Activated CD4-positive, alpha-beta T cell treated with anti-CD3 and anti-CD28 coated beads, Interleukin-2, amount 50 U/mL, for 1 hour (primary cell): ENCODE measurements around the gene ACTG1.

ENCODE experiments used
- DNase-seq: peaks from one replicate; pipeline ENCODE4 v3.0.0-alpha.2; 2020

The ACTG1 gene

GRCh38 chr17:81478119-81478518 lies 34.5 kb downstream of the ACTG1 start:
- no peak for DNase-seq

GRCh38 chr17:81477173-81477572 lies 35.4 kb downstream of the ACTG1 start:
- no peak for DNase-seq

- no peak for DNase-seq
These were observed 36.0 kb downstream of the ACTG1 start for GRCh38 chr17:81476635-81477034.

GRCh38 chr17:81476097-81476496 lies 36.5 kb downstream of the ACTG1 start:
- DNase-seq: no peak

GRCh38 chr17:81474958-81475357 lies 37.6 kb downstream of the ACTG1 start:
- no peak for DNase-seq

GRCh38 chr17:81473019-81473418 lies 39.6 kb downstream of the ACTG1 start:
- DNase-seq: no peak

- no peak for DNase-seq
These were observed 40.7 kb downstream of the ACTG1 start for GRCh38 chr17:81471818-81472456.

GRCh38 chr17:81470944-81471817 lies 41.4 kb downstream of the ACTG1 start:
- DNase-seq: no peak

GRCh38 chr17:81470270-81470943 lies 42.2 kb downstream of the ACTG1 start:
- no peak for DNase-seq

GRCh38 chr17:81469266-81469665 lies 43.3 kb downstream of the ACTG1 start:
- no peak for DNase-seq

GRCh38 chr17:81468770-81469121 lies 43.9 kb downstream of the ACTG1 start:
- DNase-seq: no peak

- no peak for DNase-seq
These were observed 44.4 kb downstream of the ACTG1 start for GRCh38 chr17:81468111-81468769.

GRCh38 chr17:81466564-81467472 lies 45.8 kb downstream of the ACTG1 start:
- no peak for DNase-seq

- DNase-seq: no peak
These were observed 46.7 kb downstream of the ACTG1 start for GRCh38 chr17:81465910-81466309.

- no peak for DNase-seq
These were observed 48.0 kb downstream of the ACTG1 start for GRCh38 chr17:81464586-81464985.

GRCh38 chr17:81463506-81463905 lies 49.1 kb downstream of the ACTG1 start:
- no peak for DNase-seq

GRCh38 chr17:81462506-81463125 lies 50.0 kb downstream of the ACTG1 start:
- DNase-seq: no peak

- DNase-seq: no peak
These were observed 50.7 kb downstream of the ACTG1 start for GRCh38 chr17:81461607-81462500.

GRCh38 chr17:81460856-81461460 lies 51.6 kb downstream of the ACTG1 start:
- DNase-seq: no peak
